SK-N-SH treated with all-trans-retinoic acid at 6 μM for 48 hours (cell line): ENCODE data around the gene ADAMTS2.

Experiments used
- ESRRG ChIP-seq: fragments of 250-450 bp; sonication (Bioruptor Pico); IDR thresholded peaks from 2 replicates; pipeline ENCODE4 v1.6.1; 2021; ENCODE audit warnings: mild to moderate bottlenecking
- GLIS3 ChIP-seq: fragments of 250-450 bp; sonication (Bioruptor Pico); IDR thresholded peaks from 2 replicates; pipeline ENCODE4 v1.5.0; 2020; ENCODE audit warnings: mild to moderate bottlenecking, moderate library complexity
- ISL1 ChIP-seq: fragments of 250-450 bp; sonication (Bioruptor Pico); IDR thresholded peaks from 2 replicates; pipeline ENCODE4 v2.1.2; 2022; ENCODE audit warnings: mild to moderate bottlenecking, moderate library complexity
- RARB ChIP-seq: fragments of 250-450 bp; sonication (Bioruptor Pico); IDR thresholded peaks from 2 replicates; pipeline ENCODE4 v1.8.0; 2021; ENCODE audit warnings: mild to moderate bottlenecking, moderate library complexity
- SNAI2 ChIP-seq: fragments of 250-450 bp; sonication (Bioruptor Pico); IDR thresholded peaks from 2 replicates; pipeline ENCODE4 v1.5.0; 2020; ENCODE audit warnings: mild to moderate bottlenecking, moderate library complexity
- ZFP3 ChIP-seq: fragments of 250-450 bp; sonication (Bioruptor Pico); IDR thresholded peaks from 2 replicates; pipeline ENCODE4 v1.5.0; 2020; ENCODE audit warnings: mild to moderate bottlenecking, moderate library complexity
- ZFP30 ChIP-seq: fragments of 450-650 bp; formaldehyde crosslinking; IDR thresholded peaks from 2 replicates; pipeline ENCODE4 v1.5.0; 2022; ENCODE audit warnings: mild to moderate bottlenecking, moderate library complexity
- TF ChIP-seq, protein P1 (sequence below): fragments of 250-450 bp; sonication (Bioruptor Pico); IDR thresholded peaks from 2 replicates; pipeline ENCODE4 v1.8.0; 2020; ENCODE audit warnings: mild to moderate bottlenecking, moderate library complexity, borderline replicate concordance
- TF ChIP-seq, protein P2 (sequence below): fragments of 250-450 bp; sonication (Bioruptor Pico); IDR thresholded peaks from 2 replicates; pipeline ENCODE4 v1.5.1; 2021; ENCODE audit warnings: mild to moderate bottlenecking, moderate library complexity
- TF ChIP-seq, protein P3 (sequence below): fragments of 250-450 bp; sonication (Bioruptor Pico); IDR thresholded peaks from 2 replicates; pipeline ENCODE4 v1.5.1; 2020; ENCODE audit warnings: low read depth, mild to moderate bottlenecking, moderate library complexity

DNA sequence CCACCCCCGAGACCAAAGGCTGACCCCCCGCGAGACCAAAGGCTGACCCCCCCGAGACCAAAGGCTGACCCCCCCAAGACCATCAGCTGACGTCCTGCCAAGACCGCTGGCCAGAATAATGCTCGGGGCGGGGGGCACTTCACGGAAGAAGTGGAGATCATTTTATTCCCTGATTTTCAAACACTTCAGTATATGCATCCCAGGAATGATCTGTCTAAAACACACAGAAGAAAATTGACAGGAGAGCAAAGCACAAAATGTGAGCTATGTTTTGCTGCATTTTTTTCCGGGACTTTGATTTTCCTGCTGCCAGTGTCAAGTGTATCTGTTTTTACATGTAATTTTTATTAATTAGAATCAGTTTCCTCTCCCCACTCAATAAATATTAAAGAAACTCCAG lies 67.1 kb downstream of the ADAMTS2 start:
- TF ChIP-seq GLIS3 (CRISPR knock-in tag) (no peak), RARB (CRISPR knock-in tag) (no peak), ESRRG (CRISPR knock-in tag) (no peak), SNAI2 (CRISPR knock-in tag) (no peak), ISL1 (CRISPR knock-in tag) (no peak), ZFP3 (CRISPR knock-in tag) (no peak), ZFP30 (CRISPR knock-in tag) (no peak)
- TF ChIP-seq, protein P1, sequence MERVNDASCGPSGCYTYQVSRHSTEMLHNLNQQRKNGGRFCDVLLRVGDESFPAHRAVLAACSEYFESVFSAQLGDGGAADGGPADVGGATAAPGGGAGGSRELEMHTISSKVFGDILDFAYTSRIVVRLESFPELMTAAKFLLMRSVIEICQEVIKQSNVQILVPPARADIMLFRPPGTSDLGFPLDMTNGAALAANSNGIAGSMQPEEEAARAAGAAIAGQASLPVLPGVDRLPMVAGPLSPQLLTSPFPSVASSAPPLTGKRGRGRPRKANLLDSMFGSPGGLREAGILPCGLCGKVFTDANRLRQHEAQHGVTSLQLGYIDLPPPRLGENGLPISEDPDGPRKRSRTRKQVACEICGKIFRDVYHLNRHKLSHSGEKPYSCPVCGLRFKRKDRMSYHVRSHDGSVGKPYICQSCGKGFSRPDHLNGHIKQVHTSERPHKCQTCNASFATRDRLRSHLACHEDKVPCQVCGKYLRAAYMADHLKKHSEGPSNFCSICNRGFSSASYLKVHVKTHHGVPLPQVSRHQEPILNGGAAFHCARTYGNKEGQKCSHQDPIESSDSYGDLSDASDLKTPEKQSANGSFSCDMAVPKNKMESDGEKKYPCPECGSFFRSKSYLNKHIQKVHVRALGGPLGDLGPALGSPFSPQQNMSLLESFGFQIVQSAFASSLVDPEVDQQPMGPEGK, result no peak
- TF ChIP-seq, protein P2, sequence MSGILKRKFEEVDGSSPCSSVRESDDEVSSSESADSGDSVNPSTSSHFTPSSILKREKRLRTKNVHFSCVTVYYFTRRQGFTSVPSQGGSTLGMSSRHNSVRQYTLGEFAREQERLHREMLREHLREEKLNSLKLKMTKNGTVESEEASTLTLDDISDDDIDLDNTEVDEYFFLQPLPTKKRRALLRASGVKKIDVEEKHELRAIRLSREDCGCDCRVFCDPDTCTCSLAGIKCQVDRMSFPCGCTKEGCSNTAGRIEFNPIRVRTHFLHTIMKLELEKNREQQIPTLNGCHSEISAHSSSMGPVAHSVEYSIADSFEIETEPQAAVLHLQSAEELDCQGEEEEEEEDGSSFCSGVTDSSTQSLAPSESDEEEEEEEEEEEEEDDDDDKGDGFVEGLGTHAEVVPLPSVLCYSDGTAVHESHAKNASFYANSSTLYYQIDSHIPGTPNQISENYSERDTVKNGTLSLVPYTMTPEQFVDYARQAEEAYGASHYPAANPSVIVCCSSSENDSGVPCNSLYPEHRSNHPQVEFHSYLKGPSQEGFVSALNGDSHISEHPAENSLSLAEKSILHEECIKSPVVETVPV (CRISPR knock-in tag), result no peak
- TF ChIP-seq, protein P3, sequence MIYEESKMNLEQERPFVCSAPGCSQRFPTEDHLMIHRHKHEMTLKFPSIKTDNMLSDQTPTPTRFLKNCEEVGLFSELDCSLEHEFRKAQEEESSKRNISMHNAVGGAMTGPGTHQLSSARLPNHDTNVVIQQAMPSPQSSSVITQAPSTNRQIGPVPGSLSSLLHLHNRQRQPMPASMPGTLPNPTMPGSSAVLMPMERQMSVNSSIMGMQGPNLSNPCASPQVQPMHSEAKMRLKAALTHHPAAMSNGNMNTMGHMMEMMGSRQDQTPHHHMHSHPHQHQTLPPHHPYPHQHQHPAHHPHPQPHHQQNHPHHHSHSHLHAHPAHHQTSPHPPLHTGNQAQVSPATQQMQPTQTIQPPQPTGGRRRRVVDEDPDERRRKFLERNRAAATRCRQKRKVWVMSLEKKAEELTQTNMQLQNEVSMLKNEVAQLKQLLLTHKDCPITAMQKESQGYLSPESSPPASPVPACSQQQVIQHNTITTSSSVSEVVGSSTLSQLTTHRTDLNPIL (CRISPR knock-in tag), result no peak
